Subcutaneous abdominal adipose tissue (tissue), 5 donors: ENCODE results near the gene MRPL52.

Experiments
- H3K27ac ChIP-seq: one replicate; pipeline ENCODE4 v1.7.0; 2013; ENCODE audit warnings: low read depth, mild to moderate bottlenecking, inconsistent platforms, low read length, moderate library complexity
- H3K27me3 ChIP-seq, 5 donors: one replicate each; pipeline ENCODE4 v1.7.0; 2013; ENCODE audit warnings: low read length in 5 of 5, inconsistent platforms in 1 of 5; ENCODE audit not compliant: control insufficient read depth in 5 of 5, insufficient read depth in 4 of 5
- H3K36me3 ChIP-seq, 5 donors: one replicate each; pipeline ENCODE4 v1.7.0; 2013; ENCODE audit warnings: low read length in 5 of 5; ENCODE audit not compliant: control insufficient read depth in 5 of 5, insufficient read depth in 5 of 5
- H3K4me1 ChIP-seq, 5 donors: one replicate each; pipeline ENCODE4 v1.7.0; 2013; ENCODE audit warnings: low read length in 5 of 5, mild to moderate bottlenecking in 3 of 5, moderate library complexity in 1 of 5; ENCODE audit not compliant: control insufficient read depth in 5 of 5, insufficient read depth in 5 of 5
- H3K4me3 ChIP-seq, 5 donors: one replicate each; pipeline ENCODE4 v1.7.0; 2013; ENCODE audit warnings: low read length in 5 of 5, low read depth in 1 of 5
- H3K9ac ChIP-seq, 5 donors: one replicate each; pipeline ENCODE4 v1.7.0; 2013; ENCODE audit warnings: low read length in 5 of 5, mild to moderate bottlenecking in 4 of 5, moderate library complexity in 3 of 5
- H3K9me3 ChIP-seq, 5 donors: one replicate each; pipeline ENCODE4 v1.7.0; 2013; ENCODE audit warnings: low read length in 5 of 5; ENCODE audit not compliant: control insufficient read depth in 5 of 5
- donor health status: healthy.
- donor health status: healthy.
- donor health status: healthy.
- donor health status: healthy.
- donor health status: healthy.

MRPL52 gene

DNA sequence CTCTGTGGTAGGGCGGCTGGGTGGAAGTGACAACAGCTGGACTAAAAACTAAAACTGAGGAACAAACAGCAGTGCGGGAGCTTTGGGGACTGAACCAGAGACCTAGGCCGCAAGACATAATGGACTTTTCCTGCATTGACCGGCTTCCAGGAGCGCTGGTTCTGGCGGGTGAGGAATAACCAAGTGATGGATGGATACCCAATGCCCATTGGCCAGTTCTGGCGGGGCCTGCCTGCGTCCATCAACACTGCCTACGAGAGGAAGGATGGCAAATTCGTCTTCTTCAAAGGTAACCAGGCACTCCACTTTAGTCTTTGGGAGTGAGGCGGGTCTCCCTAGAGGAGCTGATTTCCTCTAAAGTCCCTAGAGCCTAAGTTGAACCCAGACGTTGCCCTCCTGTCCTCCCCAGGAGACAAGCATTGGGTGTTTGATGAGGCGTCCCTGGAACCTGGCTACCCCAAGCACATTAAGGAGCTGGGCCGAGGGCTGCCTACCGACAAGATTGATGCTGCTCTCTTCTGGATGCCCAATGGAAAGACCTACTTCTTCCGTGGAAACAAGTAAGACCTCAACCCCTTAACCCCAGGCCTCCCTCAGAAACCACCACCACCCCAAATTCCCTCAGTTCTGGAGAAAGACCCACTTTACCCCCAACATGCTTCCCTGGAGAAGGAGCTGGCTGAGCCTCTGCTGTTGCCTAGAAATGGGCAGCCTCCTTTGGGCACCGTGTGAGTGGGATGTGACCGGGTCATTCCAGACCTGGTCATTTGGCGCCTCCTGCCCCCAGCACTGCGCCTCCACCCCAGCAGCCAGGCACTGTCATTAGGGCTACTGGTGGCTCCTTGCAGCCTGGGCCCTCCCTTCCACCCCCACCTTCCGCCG, 14.8 kb downstream of the MRPL52 start:
- no peak overlapping the region for H3K4me3 ChIP-seq
- H3K27me3 ChIP-seq: no peaks in the 10 kb centered on the region
- peaks cover 0 to 66% (median 60%) of the 10 kb centered on the region in 5 donors for H3K36me3 ChIP-seq
- peaks cover 15 to 62% (median 56%) of the 10 kb centered on the region in 5 donors for H3K4me1 ChIP-seq
- H3K9me3 ChIP-seq: no peaks in the 10 kb centered on the region
- H3K9ac ChIP-seq: no peak overlapping the region
- H3K27ac ChIP-seq: no peak overlapping the region

DNA sequence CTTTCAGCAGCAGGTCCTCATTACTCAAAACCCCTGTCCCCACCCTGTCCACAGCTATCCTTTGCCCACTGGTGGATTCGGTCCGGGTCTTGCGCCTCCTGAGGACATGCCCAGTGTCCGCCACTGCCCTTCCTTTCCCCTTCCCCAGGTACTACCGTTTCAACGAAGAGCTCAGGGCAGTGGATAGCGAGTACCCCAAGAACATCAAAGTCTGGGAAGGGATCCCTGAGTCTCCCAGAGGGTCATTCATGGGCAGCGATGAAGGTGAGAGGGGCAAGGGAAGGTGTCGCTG, 15.4 kb downstream of the MRPL52 start:
- Histone ChIP-seq H3K9ac (no peak overlapping the region), H3K9me3 (no peaks in the 10 kb centered on the region), H3K4me1 (peaks cover 15 to 62% (median 59%) of the 10 kb centered on the region in 5 donors), H3K27ac (no peak overlapping the region), H3K27me3 (no peaks in the 10 kb centered on the region), H3K4me3 (no peak overlapping the region), H3K36me3 (peaks cover 0 to 65% (median 60%) of the 10 kb centered on the region in 5 donors)

DNA sequence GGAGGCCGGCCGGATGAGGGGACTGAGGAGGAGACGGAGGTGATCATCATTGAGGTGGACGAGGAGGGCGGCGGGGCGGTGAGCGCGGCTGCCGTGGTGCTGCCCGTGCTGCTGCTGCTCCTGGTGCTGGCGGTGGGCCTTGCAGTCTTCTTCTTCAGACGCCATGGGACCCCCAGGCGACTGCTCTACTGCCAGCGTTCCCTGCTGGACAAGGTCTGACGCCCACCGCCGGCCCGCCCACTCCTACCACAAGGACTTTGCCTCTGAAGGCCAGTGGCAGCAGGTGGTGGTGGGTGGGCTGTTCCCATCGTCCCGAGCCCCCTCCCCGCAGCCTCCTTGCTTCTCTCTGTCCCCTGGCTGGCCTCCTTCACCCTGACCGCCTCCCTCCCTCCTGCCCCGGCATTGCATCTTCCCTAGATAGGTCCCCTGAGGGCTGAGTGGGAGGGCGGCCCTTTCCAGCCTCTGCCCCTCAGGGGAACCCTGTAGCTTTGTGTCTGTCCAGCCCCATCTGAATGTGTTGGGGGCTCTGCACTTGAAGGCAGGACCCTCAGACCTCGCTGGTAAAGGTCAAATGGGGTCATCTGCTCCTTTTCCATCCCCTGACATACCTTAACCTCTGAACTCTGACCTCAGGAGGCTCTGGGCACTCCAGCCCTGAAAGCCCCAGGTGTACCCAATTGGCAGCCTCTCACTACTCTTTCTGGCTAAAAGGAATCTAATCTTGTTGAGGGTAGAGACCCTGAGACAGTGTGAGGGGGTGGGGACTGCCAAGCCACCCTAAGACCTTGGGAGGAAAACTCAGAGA, 16.3 kb downstream of the MRPL52 start:
- Histone ChIP-seq H3K4me3 (no peak overlapping the region), H3K36me3 (peaks cover 0 to 60% (median 58%) of the 10 kb centered on the region in 5 donors), H3K27me3 (no peaks in the 10 kb centered on the region), H3K4me1 (peaks cover 16 to 66% (median 63%) of the 10 kb centered on the region in 5 donors), H3K27ac (peak overlapping the region; percentile 57), H3K9me3 (no peaks in the 10 kb centered on the region), H3K9ac (peak overlapping the region in 2 of 5 donors; percentile 2 to 38)

DNA sequence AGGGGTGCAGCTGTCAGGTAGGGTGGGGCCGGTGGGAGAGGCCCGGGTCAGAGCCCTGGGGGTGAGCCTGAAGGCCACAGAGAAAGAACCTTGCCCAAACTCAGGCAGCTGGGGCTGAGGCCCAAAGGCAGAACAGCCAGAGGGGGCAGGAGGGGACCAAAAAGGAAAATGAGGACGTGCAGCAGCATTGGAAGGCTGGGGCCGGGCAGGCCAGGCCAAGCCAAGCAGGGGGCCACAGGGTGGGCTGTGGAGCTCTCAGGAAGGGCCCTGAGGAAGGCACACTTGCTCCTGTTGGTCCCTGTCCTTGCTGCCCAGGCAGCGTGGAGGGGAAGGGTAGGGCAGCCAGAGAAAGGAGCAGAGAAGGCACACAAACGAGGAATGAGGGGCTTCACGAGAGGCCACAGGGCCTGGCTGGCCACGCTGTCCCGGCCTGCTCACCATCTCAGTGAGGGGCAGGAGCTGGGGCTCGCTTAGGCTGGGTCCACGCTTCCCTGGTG, 17.2 kb downstream of the MRPL52 start:
- Histone ChIP-seq H3K27me3 (no peaks in the 10 kb centered on the region), H3K27ac (peak overlapping the region; percentile 57), H3K9ac (peak overlapping the region in 1 of 5 donors; percentile 2)

DNA sequence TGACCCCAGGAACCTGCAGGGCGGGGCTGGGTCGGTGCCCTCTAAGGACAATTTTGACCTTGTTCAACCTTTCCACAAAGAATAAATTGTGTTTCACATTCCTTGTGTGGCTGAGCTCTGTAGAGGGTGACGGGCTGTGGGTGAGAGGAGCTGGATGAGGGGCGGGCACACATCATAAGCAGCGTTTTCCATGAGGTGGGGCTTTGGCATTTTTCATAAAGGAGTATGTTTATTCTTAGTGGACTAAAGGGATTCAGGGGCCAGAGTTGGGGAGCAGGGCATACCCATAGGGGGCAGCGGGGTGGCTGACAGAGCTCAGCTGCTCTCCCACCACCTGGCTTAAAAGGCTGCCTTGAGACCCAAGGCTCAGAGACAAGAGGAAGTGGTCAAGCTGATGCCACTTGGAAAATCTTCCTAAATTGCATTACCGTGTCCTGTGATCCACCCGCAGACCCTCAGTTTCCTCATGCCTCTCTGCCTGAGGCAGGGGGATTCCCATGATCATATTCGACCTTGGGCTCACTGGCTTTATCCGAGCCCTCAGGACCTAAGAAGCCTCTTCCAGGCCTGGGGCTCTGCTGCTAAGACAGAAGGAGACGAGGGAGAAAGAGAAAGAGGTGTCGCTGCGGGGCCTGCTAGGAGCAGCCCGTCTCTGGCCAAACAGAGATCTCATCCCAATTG, 18.1 kb downstream of the MRPL52 start:
- H3K9me3 ChIP-seq: no peaks in the 10 kb centered on the region
- H3K9ac ChIP-seq: peak overlapping the region in 4 of 5 donors; percentile 38 to 58 (median 46)
- peaks cover 0 to 43% (median 40%) of the 10 kb centered on the region in 5 donors for H3K36me3 ChIP-seq
- peaks cover 22 to 68% (median 67%) of the 10 kb centered on the region in 5 donors for H3K4me1 ChIP-seq
- peak overlapping the region in 3 of 5 donors; percentile 12 to 21 (median 13) for H3K4me3 ChIP-seq
- H3K27me3 ChIP-seq: no peaks in the 10 kb centered on the region
- H3K27ac ChIP-seq: peak overlapping the region; percentile 88

More for the DNA sequence above, 17.2 kb downstream of the MRPL52 start:
- no peak overlapping the region for H3K4me3 ChIP-seq
- H3K4me1 ChIP-seq: peaks cover 22 to 68% (median 64%) of the 10 kb centered on the region in 5 donors
- H3K9me3 ChIP-seq: no peaks in the 10 kb centered on the region
- H3K36me3 ChIP-seq: peaks cover 0 to 53% (median 50%) of the 10 kb centered on the region in 5 donors

DNA sequence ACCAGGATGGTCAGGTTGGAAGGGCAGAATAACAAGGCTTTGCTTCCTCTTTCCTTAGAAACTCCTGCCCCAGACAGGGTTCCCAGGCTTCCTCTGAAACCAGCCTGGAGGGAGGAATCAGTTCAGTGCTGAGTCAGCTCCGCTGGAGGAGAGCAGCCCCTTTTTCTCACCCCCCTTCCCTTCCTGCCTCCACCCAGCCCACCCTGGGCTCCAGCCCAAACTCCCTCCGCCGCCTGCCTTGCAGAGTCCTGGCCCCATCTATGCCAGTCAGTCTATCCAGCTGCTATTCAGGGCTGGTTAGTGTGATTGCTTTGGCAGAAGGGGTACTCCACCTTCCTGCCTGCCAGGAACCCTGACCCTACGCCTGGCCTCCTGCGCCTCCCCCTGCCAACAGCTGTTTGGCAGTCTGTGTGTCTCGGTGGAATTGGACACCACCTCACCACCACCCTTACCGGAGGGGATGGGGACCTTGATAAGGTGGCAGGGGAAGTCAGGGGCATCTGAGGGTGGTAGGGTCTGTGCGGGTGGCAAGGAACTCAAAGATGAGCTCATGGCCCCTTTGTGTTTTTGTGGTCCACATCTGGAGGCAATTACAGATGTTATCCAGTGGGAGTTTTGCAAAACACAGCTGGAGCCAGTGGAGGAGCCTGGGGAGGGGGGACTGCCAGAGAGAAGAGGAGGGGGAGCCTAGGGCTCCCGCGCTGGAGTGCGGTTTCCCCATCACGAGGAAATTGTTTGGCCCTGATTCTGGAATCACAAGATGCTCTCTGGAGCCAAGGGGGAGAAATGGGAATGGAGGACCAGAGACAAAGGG, 18.9 kb downstream of the MRPL52 start:
- peaks cover 0 to 36% (median 33%) of the 10 kb centered on the region in 5 donors for H3K36me3 ChIP-seq
- no peaks in the 10 kb centered on the region for H3K9me3 ChIP-seq
- peak overlapping the region in 4 of 5 donors; percentile 17 to 36 (median 28) for H3K4me3 ChIP-seq
- H3K27me3 ChIP-seq: no peaks in the 10 kb centered on the region
- H3K27ac ChIP-seq: peak overlapping the region; percentile 88
- peaks cover 24 to 76% (median 72%) of the 10 kb centered on the region in 5 donors for H3K4me1 ChIP-seq
- H3K9ac ChIP-seq: peak overlapping the region; percentile 24 to 58 (median 44)

DNA sequence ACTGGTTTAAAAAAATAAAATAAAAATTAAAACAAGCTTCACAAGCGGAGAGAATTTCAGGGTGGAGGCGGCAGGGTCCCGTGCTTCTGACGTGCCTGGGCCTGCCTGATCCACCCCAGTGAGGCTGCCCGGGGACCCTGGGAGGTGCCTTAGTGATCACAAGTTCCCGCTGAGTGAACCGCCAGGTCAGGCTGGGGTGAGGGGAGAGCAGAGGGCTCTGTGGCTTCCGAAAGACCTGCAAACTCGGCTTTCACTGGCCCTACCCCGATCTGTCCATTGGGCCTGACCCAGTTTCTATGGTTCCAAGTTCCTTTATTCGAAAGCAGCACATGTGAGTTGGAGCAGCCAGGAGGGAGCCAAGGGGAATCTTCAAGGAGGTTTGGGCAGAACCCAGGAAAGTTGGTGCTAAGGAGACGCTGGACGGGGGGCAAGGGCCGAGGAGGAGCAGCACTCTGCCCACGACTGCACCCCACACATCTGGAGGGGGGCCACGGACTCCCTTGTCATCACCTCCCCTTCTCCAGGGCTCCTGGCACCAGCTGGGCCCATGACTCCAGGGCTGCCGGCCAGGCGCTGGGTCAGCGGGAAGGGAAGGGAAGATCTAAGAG, 19.6 kb downstream of the MRPL52 start:
- H3K9me3 ChIP-seq: no peaks in the 10 kb centered on the region
- peaks cover 24 to 76% (median 72%) of the 10 kb centered on the region in 5 donors for H3K4me1 ChIP-seq
- peak overlapping the region in 2 of 5 donors; percentile 11 to 33 for H3K4me3 ChIP-seq
- H3K27me3 ChIP-seq: no peaks in the 10 kb centered on the region
- H3K9ac ChIP-seq: peak overlapping the region in 3 of 5 donors; percentile 24 to 60 (median 46)
- peaks cover 0 to 28% (median 26%) of the 10 kb centered on the region in 5 donors for H3K36me3 ChIP-seq
- H3K27ac ChIP-seq: peak overlapping the region; percentile 88

DNA sequence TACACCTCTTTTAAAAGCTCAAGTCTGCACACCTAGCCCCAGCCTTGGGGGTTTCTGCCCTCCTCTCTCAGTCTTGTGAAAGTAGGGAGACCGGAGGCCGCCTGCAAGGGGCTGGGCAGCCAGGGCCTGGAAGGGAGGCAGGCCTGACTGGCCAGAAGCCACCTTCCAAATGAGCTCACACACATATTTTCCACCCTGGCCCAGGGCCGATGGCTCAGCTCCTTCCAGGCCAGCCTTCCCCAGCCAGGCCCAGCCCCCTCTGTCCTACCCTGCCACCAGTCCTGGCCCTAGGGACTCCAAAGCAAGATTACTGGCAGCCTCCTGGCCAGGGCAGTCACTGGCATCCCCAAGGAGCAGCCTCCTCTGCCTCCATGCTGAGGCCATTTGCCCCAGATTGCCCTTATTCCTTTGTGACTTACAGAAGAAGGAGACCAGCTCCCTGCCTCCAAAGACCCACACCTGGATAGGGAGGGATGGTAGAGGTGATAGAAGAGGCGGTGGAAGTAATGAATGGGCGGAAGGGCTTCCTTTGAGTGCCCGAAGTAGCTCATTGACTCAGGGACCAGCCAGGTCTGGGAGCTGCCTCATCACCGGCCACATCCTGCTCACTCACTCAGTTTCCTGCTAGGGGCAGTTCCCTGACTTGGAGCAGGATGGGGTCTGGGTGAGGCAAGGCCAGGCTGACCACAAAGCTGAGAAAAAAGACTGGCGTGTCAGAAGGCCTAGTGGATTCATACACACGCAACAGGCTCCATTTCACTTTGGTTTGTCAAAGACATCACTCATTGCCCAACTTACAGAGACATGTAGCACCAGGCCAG, 21.5 kb downstream of the MRPL52 start:
- Histone ChIP-seq H3K9ac (peak overlapping the region in 3 of 5 donors; percentile 35 to 60 (median 58)), H3K4me3 (peak overlapping the region in 2 of 5 donors; percentile 10 to 32), H3K27ac (peak overlapping the region; percentile 88), H3K27me3 (no peaks in the 10 kb centered on the region), H3K4me1 (peaks cover 21 to 65% (median 61%) of the 10 kb centered on the region in 5 donors), H3K9me3 (no peaks in the 10 kb centered on the region), H3K36me3 (peaks cover 0 to 10% (median 8%) of the 10 kb centered on the region in 5 donors)
